SW 1271 (cell line): ENCODE data around the gene GRM1.
"Not testable (repeated sequence)": the region's sequence is repeated elsewhere in the genome, so short reads cannot be mapped to it uniquely, and the experiment has no call there.

ENCODE experiments used
- DNase-seq, 2 experiments: peaks; one replicate each; lab custom pipeline; 2025; lab: John Stamatoyannopoulos, UW

Gene GRM1

DNA sequence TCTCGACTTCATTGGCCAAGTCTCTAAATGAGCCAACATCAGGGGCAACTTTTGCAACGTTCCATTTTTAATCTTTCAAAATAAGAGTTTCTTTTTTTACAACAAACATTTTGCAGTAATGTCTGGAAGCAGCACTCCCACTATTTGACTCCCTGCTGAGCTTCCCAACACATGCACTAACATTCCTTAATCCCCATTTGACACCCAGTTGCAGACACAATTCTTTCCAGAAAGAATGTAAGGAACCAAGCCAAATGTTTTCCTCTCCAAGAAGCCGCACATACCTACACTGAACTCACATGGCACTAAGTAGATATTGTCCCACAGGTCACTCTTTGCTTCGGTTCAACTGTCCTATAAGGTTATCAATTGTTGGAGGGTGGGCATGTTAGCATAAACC lies 165.6 kb downstream of the GRM1 start:
- no peak for DNase-seq

DNA sequence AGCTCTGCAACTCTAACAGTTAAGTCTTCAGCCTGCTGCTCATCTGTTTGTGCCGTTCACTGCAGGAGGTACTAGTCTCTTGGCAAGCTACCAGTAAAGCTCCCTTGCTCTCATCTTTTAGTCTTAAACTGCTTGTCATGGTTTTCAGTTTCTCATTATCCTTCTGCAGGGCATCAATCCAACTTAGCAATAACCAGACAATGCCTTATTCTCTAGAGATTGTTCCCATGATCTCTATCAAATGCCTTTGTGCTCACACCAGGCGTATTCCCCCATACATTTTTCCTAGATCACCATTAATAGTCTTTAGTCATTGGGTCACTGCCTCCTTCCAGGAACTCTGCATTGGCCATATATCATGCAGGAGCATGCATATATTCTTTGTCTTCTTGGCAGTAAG lies 171.3 kb downstream of the GRM1 start:
- no peak for DNase-seq

DNA sequence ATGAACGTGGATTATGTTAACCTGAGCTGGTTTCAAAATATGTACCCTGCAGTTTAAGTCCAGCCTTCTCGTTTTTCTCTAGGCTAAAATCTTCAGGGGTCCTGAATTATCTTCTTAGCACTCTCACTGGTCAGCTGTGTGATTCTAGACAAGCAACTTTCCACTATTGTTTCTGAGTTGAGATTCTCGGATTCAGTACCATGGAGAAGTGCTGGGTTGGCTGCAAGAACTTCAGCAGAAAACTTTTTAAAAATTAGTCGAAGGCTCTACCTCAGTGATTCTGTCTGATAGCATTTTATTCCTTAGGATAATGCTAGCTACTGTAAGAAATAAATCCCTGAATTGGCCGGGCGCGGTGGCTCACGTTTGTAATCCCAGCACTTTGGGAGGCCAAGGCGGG lies 173.7 kb downstream of the GRM1 start:
- no peak for DNase-seq

DNA sequence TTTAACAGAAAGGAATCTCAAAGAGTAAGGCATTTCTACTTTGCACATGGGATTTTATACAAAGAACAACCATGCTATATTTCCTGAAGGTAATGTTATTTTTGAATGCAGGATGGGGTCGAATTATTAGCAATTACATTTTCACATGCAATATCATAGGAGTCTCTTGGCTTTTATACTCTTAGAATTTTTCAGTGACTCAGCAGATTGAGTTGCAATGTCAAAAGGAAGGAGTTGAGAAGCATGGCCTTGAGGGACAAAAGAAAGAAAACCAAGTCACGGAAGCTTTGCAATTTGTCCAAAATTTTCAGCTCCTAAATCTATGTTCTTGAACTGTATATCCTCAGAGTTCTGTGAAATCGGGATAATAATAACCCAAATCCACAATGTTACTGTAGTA lies 181.1 kb downstream of the GRM1 start:
- DNase-seq = no peak

GRCh38 chr6:146210406-146211083 lies 181.7 kb downstream of the GRM1 start:
- DNase-seq = no peak

DNA sequence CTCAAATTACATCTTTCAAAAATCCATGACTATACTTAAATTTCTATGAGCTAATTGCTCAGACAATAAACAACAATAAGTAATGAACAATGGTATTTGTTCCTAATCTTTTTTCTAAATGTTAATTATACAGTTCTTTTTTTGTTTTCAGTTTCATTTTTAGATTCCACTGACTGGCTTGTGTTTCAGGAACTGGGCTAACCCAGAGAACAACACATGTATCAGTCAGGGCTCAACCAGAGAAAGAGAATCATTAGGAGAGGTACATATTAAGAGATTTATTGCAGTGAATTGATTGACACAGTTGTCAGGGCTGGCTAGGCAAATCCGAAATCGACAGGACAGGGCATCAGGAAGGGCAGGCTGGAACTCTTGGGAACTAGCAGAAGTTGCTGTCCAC lies 182.8 kb downstream of the GRM1 start:
- no peak for DNase-seq

DNA sequence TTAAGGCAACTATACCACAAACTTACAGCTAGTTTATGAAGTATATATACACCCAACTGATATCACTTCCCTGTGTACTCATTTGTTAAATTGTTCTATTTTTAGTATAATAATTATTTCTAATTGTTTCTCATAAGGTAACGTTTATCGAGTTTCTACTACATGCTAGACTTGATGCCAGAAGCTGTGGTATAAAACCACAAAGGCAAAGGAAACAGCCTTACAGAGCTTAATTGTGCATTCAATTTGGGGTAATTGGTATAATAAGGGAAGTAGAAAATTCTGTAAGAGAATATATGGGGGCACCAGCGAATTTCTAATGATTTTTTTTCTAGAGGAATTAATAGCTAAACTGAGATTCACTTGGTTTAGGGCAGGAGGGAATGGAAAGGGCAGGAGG lies 183.9 kb downstream of the GRM1 start:
- no peak for DNase-seq

DNA sequence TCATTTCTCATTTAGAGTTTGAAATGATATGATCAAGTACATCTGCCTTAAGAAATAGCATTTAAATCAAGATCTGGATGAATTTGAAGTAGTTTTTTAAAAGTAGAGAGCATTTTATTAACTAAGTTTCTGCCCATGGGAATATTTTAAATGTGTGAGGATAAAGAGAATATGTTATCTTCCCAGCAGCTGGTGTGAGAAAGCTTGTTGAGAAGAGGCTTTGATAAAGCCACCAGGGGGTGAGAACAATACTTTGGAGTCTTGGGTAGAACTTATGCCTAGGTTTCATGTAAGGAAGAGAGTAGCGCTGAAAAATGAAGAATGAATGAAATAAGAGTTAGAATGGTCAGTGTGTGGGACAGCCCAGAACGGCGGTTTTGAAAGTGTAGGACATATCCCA lies 190.2 kb downstream of the GRM1 start:
- no peak for DNase-seq

DNA sequence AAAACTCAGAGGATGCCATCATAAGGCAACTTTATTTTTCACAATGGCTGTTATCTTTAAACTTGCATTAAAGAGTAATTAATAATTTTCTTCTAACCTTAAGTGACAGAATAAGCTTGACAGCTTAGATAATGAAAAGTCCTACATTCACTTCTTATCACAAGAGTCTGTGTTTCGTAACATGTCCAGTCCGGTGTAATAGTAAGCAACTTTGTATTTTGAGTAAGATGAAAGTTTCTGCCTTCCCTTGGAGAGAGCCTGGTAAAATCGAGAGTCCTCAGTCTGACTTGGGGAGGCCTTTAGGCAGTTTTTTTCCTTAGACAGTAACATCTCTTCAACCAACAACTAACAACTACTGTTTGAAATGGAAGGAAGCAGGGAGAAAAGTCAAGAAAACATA lies 195.6 kb downstream of the GRM1 start:
- no peak for DNase-seq

DNA sequence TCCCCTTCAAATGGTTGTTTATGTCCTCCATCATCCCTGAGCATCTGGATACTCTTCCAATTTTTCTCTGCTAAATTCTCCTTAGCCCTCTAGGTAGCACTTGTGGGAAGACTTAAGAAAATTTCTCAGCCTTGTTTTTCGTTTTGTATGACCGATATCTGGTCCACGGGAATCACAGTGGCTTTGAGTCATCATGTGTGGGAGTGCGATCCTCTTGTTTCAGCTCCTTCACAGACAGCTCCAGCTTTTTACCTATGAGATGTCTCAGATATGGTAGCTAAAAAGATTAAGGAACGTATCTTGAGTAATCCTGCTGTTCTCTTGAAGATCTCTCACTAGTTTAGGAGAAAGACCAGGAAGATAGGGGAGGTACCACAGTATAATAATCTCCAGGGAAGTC lies 196.1 kb downstream of the GRM1 start:
- no peak for DNase-seq

DNA sequence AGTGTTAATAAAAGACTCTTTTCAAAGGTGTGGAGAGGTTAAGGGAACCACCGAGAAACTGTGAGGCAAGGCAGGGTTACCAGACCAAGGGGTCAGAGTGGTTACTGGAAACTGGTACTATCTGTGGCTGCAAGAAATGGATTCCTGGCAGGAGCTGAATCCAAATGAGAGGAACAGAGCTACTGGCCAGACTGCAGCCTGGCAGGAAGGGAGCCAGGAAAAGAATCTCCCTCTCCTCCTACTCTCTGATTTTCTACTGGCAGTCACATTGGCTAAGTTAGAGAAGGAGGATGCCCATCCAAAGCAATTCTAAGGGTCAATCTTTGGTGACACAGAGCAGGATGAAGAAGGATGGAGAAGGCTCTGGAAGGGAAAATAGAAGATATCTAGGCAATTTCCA lies 211.5 kb downstream of the GRM1 start:
- no peak for DNase-seq

DNA sequence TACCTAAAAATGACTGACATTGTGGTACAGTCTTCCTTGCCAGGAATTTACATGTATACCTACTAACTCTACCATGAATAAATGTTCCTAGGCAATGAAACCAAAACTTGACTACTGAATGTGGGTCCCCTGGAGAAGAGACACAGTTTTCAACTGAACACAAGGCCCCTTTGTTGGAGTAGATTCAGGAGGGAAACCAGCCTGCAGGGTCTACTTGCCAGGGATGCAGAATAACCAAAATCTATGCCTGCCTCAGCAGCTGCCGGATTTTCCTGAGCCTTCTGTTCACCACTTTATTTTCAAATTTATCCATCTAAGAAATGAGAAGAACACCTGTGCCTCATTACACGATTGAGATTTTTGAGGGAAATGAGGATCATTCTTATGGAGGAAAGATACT lies 211.9 kb downstream of the GRM1 start:
- no peak for DNase-seq

DNA sequence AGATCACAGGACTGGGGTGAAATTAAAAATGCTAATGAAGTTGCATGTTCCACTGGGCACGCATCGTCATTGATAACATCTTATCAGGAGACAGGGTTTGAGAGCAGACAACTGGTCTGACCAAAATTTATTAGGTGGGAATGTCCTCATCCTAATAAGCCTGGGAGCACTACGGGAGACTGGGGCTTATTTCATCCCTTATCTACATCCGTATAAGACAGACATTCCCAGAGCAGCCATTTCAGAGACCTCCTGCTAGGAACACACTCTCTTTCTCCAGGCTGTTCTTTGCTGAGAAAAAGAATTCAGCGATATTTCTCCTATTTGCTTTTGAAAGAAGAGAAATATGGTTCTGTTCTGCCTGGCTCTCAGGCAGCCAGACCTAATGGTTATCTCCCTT lies 214.8 kb downstream of the GRM1 start:
- DNase-seq = not testable (repeated sequence)

- DNase-seq = no peak
These were observed 215.8 kb downstream of the GRM1 start for GRCh38 chr6:146244630-146245143.

GRCh38 chr6:146246028-146246427 lies 217.2 kb downstream of the GRM1 start:
- DNase-seq = no peak

DNA sequence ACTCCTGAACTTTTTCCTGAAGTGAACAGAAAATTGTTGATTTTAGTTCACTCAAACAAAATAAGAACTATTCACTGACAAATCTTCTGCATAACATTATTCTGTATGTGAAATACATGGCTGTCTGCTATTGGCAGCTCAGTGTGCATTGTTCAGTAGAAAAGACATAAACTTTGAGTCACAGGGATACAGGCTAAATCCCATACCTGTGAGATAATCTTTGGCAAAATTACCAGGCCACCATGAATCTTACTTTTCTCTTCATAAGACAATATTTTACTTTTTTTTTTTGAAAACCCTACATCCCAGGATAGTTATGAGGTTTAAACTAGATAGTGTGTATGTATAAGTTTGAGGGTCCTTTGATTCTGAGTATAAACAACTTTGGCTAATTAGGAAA lies 224.8 kb downstream of the GRM1 start:
- no peak for DNase-seq

DNA sequence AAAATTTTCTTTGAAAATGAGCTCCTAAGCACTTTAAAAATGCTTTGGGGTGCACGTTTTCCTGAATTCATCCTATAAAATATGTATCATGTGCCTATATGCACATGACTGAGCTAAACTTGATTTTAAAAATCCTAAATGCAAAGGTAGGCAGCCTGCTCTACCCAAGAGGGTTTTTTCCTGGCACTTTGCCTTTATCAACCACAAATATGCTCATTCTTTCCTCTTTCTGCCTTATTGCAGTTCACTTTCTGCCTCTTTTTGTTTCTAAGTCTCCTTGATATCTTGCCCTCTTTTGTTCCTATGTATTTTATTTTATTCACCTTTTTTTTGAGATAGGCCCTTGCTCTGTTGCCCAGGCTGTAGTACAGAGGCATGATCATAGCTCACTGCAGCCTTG lies 229.3 kb downstream of the GRM1 start:
- no peak for DNase-seq

GRCh38 chr6:146260886-146261285 lies 232.0 kb downstream of the GRM1 start:
- no peak for DNase-seq

DNA sequence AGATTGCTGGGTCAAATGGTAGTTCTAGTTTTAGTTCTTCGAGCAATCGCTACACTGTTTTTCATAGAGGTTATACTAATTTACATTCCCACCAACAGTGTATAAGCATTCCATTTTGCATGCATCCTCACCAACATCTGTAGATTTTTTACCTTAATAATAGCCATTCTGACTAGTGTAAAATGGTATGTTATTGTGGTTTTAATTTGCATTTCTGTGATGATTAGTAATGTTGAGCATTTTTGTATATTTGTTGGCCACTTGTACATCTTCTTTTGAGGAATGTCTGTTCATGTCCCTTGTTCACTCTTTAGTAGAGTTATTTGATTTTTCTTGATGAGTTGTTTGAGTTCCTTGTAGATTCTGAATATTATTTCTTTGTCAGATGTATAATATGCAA lies 236.2 kb downstream of the GRM1 start:
- no peak for DNase-seq

GRCh38 chr6:146267447-146267846 lies 238.6 kb downstream of the GRM1 start:
- no peak for DNase-seq

GRCh38 chr6:146267946-146268345 lies 239.1 kb downstream of the GRM1 start:
- DNase-seq = no peak

DNA sequence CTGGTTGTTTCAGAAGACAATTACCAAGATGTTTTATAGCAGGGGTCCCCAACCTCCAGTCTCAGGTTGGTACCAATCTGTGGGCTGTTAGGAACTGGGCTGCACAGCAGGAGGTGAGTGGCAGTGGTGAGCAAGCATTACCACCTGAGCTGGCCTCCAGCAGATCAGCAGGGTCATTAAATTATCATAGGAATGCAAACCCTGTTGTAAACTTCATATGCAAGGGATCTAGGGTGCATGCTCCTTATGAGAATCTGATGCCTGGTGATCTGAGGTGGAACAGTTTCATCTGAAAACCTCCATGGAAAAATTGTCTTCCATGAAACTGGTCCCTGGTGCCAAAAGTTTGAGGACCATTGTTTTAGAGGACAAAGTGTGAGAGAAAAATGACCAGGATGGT lies 240.6 kb downstream of the GRM1 start:
- no peak for DNase-seq

GRCh38 chr6:146271163-146271562 lies 242.3 kb downstream of the GRM1 start:
- not testable (repeated sequence) for DNase-seq

- no peak for DNase-seq
These were observed 244.6 kb downstream of the GRM1 start for GRCh38 chr6:146273490-146273889.
